SK-N-DZ (cell line): ENCODE measurements around the gene TBC1D21.
A peak's percentile ranks its signal among the peaks of the same experiment; 100 is the strongest.
"Not testable (repeated sequence)": the region's sequence is repeated elsewhere in the genome, so short reads cannot be mapped to it uniquely, and the experiment has no call there.

Experiments used
- DNase-seq: peaks from one replicate; pipeline ENCODE4 v3.0.0-alpha.2; 2015; ENCODE audit warnings: low spot score

The TBC1D21 gene

DNA sequence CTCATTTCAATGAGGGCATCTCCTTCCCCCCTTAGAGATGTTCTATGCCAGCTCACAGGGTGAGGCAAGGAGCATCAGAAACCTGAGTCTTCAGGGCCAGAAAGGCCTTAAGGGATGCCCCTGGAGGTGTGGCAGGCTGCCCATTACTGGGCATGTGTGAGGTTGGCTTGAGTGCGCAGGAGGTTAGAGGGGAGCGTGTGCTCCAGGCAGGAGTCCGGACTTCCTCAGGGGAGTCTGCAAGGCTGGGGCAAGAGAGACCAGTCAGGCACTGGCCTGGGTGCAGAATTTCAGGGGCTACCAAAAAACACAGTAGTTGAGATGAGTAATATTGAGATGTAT lies 54.8 kb downstream of the TBC1D21 start:
- DNase-seq, result no peak

DNA sequence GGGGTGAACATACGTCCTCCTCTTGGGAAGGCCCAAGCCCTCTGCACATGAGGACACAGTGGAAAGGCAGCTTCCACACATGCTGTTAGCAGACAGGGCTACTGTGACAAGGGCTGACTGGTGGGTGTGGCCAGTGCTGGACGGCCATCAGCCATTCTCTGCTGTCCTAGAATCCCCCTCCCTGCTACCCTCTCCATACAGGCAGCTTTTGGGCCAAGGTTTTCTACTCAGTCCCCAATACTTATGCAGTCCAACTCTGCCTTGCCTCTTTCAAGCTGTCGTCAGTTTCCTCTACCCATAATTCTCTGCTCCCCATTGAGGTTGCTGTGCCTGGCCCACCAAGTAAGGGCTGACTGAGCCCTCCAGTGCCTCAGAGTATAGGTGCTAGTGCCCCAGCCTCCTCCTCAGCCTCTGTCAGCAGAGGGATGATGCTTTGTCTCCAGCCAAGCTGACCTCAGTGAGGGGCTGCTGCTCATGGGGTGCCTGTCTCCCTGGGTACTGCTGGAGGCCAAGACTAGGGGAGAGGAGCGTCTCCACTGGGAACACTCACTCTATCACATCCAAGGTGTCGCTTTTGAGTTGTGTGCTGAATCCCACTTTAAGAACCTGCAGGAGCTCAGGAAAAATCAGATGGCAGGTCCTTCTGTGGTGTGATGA lies 55.7 kb downstream of the TBC1D21 start:
- peak; percentile 50 for DNase-seq

DNA sequence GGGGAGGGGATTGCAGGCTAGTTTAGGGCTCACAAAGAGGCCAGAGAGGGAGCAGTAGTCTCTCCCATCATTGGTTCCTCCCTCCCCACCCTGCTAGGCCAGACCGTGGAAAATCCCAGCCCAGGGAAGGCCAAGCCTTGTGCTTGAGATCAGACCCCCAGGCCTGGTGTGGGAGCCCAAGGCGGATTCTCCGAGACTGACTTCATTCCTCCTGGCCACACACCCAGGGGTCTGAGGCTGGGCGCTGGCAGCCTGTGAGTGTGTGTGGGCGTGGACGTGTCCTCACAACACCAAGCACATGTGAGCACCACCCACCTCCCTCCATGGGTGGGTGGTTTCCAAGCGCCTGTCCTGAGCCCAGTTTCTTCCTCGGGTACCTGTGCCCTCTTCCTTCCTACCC lies 57.0 kb downstream of the TBC1D21 start:
- DNase-seq, result no peak

DNA sequence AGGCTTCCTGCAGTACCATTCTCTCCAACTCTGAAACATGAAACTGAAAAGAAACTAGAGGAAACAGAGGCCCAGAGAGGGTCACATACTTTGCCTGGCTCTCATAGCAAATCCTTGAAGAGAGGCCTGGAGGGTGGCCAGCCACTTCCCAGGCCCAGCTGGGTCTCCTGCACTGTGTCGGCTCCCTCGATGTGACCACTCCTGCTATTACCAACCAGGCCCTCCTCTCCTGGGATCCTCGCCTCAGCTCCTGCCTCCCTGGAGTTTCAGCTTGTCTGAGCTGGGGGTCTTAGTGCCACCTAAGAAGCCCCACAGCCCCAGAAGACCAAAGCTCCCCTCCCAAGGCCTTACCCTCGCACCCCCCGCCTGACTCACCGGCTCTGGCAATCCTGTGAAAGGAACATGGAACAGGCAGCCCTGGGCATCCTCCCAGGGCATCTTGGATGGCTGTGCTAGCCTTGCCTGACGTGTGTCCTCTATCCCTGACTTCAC lies 57.5 kb downstream of the TBC1D21 start:
- DNase-seq, result no peak

DNA sequence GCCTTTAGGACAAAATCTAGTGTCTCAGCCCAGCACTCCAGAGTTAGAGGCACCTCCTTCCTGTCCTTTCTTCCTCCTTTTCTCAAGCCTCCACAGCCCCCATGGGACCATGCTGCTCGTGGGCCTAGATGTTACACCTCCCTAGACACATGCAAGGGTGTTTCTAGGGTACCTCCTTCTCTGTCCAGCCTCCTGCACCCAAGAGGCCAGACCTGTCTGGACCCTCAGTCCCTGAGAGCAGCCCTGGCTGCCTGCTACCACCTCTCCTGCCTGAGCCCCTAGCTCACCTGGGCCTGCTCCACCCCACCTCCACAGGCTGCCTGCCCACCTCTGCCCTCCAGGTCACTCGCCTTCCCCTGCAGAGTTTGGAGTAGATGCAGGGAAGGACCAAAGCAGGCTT lies 58.1 kb downstream of the TBC1D21 start:
- no peak for DNase-seq

DNA sequence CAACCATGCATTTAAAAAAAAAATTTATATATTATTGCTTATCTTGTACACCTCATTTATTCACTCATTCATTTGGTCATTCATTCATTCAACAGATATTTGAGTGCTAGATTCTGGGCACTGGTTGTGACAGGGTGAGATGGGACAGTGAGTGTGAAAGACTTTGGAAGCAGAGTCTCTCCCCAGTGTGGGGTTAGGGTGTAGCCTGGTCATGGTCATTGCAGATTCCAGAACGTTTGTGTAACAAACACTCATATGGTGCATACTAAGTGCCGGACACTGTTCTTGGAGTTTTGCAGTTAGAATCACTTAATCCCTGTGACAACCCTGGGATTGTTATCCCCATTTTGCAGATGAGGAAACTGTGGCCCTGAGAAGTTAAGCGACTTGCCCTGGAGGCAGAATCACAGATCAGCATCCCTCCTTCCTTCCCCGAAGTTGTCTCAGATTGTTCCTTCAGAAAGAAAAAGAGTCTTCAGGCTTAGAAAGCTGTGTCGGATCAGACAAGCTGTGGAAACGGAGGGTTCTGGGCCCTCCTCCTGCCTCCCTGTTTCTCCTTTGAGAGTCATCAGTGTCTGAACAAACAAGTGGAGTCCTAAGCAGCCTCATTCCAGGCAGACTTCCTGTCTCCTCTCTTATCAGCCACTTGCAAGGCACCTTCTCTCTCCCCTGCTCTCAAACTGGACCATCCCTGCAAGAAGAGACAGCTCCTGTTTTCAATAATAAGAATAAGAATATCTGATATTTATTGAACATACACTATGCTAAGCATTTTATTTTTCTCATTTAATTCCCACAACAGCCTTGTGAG lies 59.2 kb downstream of the TBC1D21 start:
- DNase-seq, result no peak

DNA sequence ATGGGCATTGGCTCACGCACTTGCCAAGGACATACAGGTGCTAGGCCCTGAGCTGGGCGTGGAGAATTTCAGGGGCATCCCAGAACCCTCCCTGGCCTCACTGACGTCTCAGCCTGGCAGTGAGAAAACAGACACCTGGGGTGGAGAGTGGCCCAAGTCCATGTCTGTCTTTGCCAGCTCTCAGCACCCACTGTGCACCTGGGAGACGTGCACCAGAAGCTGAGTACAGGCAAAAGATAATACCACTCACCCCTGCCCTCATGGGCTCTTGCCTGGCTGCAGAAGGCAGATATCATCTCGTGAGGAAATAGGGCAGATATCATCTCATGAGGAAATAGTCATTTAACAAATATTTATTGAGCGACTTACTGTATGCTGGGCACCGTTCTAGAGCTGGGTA lies 60.9 kb downstream of the TBC1D21 start:
- DNase-seq, result no peak

DNA sequence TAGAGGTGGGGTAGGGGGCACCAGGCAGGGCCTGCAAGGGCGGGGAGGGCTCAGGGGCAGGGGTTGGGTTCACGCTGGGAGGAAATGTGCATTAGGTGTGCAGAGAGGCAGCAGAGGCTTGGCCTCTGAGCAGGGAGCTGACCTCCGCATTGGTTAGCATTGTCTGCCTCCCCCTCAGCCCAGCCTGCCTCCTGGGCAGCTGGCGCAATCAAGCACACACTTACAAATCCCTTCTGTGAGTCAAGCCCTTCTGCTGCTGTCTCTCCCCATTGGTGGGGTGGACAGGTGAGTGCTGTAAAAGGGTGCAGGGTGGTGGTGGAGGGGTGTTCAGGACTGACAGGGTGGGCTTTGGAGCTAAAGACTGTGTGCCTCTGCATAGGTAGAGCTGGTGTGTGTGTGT lies 62.2 kb downstream of the TBC1D21 start:
- DNase-seq, result no peak

DNA sequence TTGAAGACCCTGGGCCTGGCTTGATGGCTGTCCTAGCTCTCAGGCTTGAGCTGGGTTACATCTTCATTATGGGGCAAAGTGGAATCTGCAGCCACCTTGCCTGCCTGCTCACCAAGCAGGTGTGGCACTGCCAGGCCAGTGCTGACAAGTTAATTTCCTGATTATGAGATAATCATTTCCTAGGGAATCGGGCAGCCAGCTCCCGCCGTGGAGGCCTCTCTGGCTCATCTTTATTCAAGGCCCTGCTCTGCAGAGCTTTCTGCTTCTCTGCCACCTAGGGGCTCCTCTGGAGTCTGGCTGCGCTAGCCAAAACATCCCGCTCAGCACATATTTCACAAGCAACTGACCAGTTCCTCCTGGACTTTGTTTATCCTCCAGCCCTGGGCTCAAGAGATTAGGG lies 62.8 kb downstream of the TBC1D21 start:
- DNase-seq, result peak; percentile 48

DNA sequence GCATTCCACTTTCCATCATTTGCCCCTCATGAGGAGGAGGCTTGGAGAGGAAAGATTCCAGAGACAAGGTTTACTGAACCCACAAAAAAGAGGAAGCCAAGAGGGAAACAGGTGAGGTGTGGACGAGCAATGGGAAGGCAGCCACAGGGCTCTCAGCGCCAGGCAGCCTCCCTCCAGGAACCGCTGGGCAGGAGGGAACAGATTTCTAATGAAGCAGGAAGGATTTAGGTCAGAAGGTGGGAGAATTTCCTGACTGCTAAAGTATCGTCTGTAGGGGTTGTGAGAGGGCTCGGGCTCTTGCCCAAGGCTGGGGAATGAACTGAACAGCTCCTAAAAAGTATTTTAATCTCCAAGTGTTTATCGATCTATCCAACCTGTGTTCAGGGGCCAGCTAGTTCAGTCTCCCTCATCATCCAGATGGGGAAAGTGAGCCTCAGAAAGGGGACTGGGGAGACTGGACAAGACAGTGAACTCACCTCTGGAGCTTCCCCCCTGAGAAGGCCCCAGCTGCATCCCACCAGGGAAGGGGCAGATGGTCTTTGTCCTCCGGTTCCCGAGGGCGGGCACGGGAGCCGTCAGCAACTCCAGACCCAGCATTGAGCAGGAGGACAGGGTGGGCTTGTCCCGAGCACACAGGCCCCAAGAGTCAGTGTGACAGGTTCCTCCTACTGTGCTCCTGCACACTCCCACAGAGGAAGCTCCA lies 63.4 kb downstream of the TBC1D21 start:
- no peak for DNase-seq

DNA sequence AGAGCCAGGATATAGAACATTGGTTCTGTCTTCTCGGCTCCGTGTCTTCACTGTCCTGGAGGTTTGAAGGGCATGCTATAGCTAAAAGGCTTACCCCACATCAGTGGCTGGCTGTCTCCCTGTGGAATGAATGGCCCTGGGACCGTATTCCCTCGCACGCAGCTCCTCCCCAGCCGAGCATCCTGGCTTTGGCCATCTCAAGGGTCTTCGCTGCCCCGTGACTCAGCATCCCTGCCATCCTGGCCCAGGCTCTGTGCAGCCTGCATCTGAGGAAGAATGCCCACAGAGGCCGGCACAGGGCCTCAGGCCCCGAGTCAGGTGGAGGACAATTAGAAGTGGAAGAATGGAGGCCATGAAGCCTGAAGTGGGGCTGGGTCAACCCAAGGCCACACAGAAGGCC lies 63.9 kb downstream of the TBC1D21 start:
- DNase-seq, result no peak

DNA sequence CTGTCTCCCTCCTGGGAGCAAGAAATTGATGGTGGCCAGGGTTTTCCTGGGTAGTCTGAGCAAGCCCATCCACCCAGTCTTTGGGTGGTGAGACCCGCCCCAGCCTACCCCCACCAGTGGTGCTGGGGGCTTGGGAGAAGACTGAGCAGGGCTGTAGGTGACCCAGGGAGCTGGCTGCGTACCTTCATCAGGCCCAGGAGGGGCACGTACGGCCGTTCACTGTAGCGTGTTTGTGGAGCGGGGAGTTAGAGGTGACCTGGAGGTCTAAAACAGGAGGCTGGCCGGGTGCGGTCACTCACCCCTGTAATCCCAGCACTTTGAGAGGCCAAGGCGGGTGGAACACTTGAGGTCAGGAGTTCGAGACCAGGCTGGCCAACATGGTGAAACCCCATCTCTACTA lies 64.4 kb downstream of the TBC1D21 start:
- no peak for DNase-seq

DNA sequence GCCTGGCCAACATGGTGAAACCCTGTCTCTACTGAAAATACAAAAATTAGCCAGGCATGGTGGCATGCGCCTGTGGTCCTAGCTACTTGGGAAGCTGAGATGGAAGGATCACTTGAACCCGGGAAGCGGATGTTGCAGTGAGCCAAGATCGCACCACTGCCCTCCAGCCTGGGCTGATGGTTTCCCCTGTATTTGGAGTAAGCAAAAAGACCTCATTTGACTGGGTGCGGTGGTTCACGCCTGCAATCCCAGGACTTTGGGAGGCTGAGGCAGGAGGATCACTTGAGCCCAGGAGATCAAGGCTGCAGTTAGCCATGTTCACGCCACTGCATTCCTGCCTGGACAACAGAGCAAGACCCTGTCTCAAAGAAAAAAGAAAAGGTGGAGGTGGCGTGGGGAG lies 65.2 kb downstream of the TBC1D21 start:
- not testable (repeated sequence) for DNase-seq
